IMR-90 (cell line): ENCODE results near the gene TERF2IP. TPM values are rescaled to one million over a fixed set of nuclear protein-coding genes. Genes with fewer than 3 reads are reported as not detected.

ENCODE experiments used
- ATAC-seq: fragments of 200-7000 bp; cut with Tn5 transposase; 2 replicates; pipeline ENCODE4 v1.9.1; 2020; ENCODE audit warnings: low read depth, mild to moderate bottlenecking, moderate library complexity
- BruUV-seq: library from RNA; stranded (reverse); fragments of 400-500 nt; replicated peaks from 2 replicates; lab custom pipeline; 2021; lab: Mats Ljungman, UMichigan
- CTCF ChIA-PET: fragments of 300-600 bp; formaldehyde crosslinking; extraction: SDS; loops from one replicate; lab custom pipeline; 2021; ENCODE audit warnings: antibody characterized with exemption; lab: Yijun Ruan, JAX
- POLR2A ChIA-PET: fragments of 300-600 bp; sonication (Branson Sonifier 250); formaldehyde crosslinking; loops from one replicate; lab custom pipeline; 2022; ENCODE audit warnings: antibody characterized with exemption; ENCODE audit not compliant: unreplicated experiment; lab: Charles Lee
- DNase-seq: peaks from one replicate; pipeline ENCODE4 v3.0.0; 2013
- H2AFZ ChIP-seq: replicated peaks from 2 replicates; pipeline ENCODE3; 2013; ENCODE audit warnings: low read length, mild to moderate bottlenecking; ENCODE audit not compliant: poor library complexity
- H2AK5ac ChIP-seq: 2 replicates; pipeline ENCODE4 v1.6.1; 2013; ENCODE audit warnings: low read depth, low read length, inconsistent platforms
- H2AK9ac ChIP-seq: replicated peaks from 2 replicates; pipeline ENCODE3; 2013; ENCODE audit warnings: mild to moderate bottlenecking, low read depth, low read length, moderate library complexity; ENCODE audit not compliant: poor library complexity
- H2BK120ac ChIP-seq: 2 replicates; pipeline ENCODE4 v1.6.1; 2013; ENCODE audit warnings: low read depth, low read length, inconsistent platforms
- H2BK15ac ChIP-seq: 3 replicates; pipeline ENCODE4 v1.6.1; 2013; ENCODE audit warnings: low read depth, low read length, inconsistent platforms
- H2BK20ac ChIP-seq: 2 replicates; pipeline ENCODE4 v1.6.1; 2013; ENCODE audit warnings: low read depth, mild to moderate bottlenecking, inconsistent platforms, low read length, moderate library complexity
- H2BK5ac ChIP-seq: 2 replicates; pipeline ENCODE4 v1.6.1; 2013; ENCODE audit warnings: mild to moderate bottlenecking, low read depth, low read length, inconsistent platforms; ENCODE audit not compliant: poor library complexity, severe bottlenecking
- H3K14ac ChIP-seq: replicated peaks from 2 replicates; pipeline ENCODE4 v1.6.1; 2013; ENCODE audit warnings: low read depth, low read length, inconsistent platforms
- H3K18ac ChIP-seq: 2 replicates; pipeline ENCODE4 v1.6.1; 2013; ENCODE audit warnings: low read depth, low read length, control low read depth
- H3K23ac ChIP-seq: 2 replicates; pipeline ENCODE4 v1.6.1; 2013; ENCODE audit warnings: low read depth, low read length, inconsistent platforms
- H3K27ac ChIP-seq: 2 replicates; pipeline ENCODE4 v1.5.1; 2013; ENCODE audit warnings: mild to moderate bottlenecking, control low read depth, low read length; ENCODE audit not compliant: insufficient read depth
- H3K27me3 ChIP-seq: 2 replicates; pipeline ENCODE4 v1.6.1; 2013; ENCODE audit warnings: low read length; ENCODE audit not compliant: control insufficient read depth, insufficient read depth
- H3K36me3 ChIP-seq: 2 replicates; pipeline ENCODE4 v1.6.1; 2013; ENCODE audit warnings: low read length, mixed read lengths; ENCODE audit not compliant: control insufficient read depth, insufficient read depth
- H3K4ac ChIP-seq: 2 replicates; pipeline ENCODE4 v1.6.1; 2013; ENCODE audit warnings: low read depth, low read length, inconsistent platforms
- H3K4me1 ChIP-seq: 2 replicates; pipeline ENCODE4 v1.6.1; 2013; ENCODE audit warnings: low read length, mixed read lengths; ENCODE audit not compliant: control insufficient read depth, insufficient read depth
- H3K4me2 ChIP-seq: 2 replicates; pipeline ENCODE4 v1.6.1; 2013; ENCODE audit warnings: low read depth, mild to moderate bottlenecking, control low read depth, low read length, moderate library complexity
- H3K4me3 ChIP-seq: 2 replicates; pipeline ENCODE4 v1.5.1; 2013; ENCODE audit warnings: low read depth, mild to moderate bottlenecking, control low read depth, low read length, moderate library complexity; ENCODE audit not compliant: insufficient read depth
- H3K56ac ChIP-seq: 2 replicates; pipeline ENCODE4 v1.6.1; 2013; ENCODE audit warnings: low read length, inconsistent platforms; ENCODE audit not compliant: insufficient read depth; ENCODE audit errors: extremely low read depth
- H3K79me1 ChIP-seq, 2 experiments: 2 replicates each; pipeline ENCODE4 v1.6.1; 2013; ENCODE audit warnings: low read length in 2 of 2, inconsistent platforms in 1 of 2, low read depth in 1 of 2
- H3K9ac ChIP-seq: 2 replicates; pipeline ENCODE4 v1.6.1; 2013; ENCODE audit warnings: low read depth, low read length, control low read depth
- H3K9me1 ChIP-seq: 2 replicates; pipeline ENCODE4 v1.6.1; 2013; ENCODE audit warnings: low read length, inconsistent platforms; ENCODE audit not compliant: insufficient read depth
- H3K9me3 ChIP-seq: 2 replicates; pipeline ENCODE4 v1.6.1; 2013; ENCODE audit warnings: low read length; ENCODE audit not compliant: control insufficient read depth, insufficient read depth
- H4K20me1 ChIP-seq: 2 replicates; pipeline ENCODE4 v1.6.1; 2013; ENCODE audit warnings: low read length, inconsistent platforms; ENCODE audit not compliant: insufficient read depth
- H4K5ac ChIP-seq: 2 replicates; pipeline ENCODE4 v1.6.1; 2013; ENCODE audit warnings: mild to moderate bottlenecking, low read depth, low read length, control low read depth
- H4K8ac ChIP-seq, 2 experiments: 2 replicates each; pipeline ENCODE4 v1.6.1; 2013; ENCODE audit warnings: low read depth in 2 of 2, low read length in 2 of 2, control low read depth in 1 of 2, inconsistent platforms in 1 of 2
- H4K91ac ChIP-seq: 2 replicates; pipeline ENCODE4 v1.6.1; 2013; ENCODE audit warnings: low read depth, low read length, inconsistent platforms; ENCODE audit not compliant: insufficient read depth
- BHLHE40 ChIP-seq: fragments of 150-350 bp; IDR thresholded peaks from 2 replicates; pipeline ENCODE4 v1.6.1; 2016; ENCODE audit warnings: mild to moderate bottlenecking, low read depth, low read length
- CEBPB ChIP-seq: IDR thresholded peaks from 2 replicates; pipeline ENCODE4 v1.6.1; 2012; ENCODE audit warnings: low read depth, low read length, improper control_type of control experiment
- CHD1 ChIP-seq: IDR thresholded peaks from 2 replicates; pipeline ENCODE4 v1.6.1; 2012; ENCODE audit warnings: low read depth, low read length, improper control_type of control experiment
- CTCF ChIP-seq: conservative IDR thresholded peaks from 2 replicates; pipeline ENCODE4 v1.5.1; 2012; ENCODE audit warnings: mild to moderate bottlenecking, low read depth, low read length, improper control_type of control experiment
- FOS ChIP-seq: fragments of 150-350 bp; IDR thresholded peaks from 2 replicates; pipeline ENCODE4 v1.6.1; 2016; ENCODE audit warnings: low read depth, low read length
- MAFK ChIP-seq: IDR thresholded peaks from 2 replicates; pipeline ENCODE4 v1.6.1; 2012; ENCODE audit warnings: low read depth, low read length, improper control_type of control experiment
- POLR2A ChIP-seq: IDR thresholded peaks from 2 replicates; pipeline ENCODE4 v1.6.1; 2012; ENCODE audit warnings: mild to moderate bottlenecking, low read depth, low read length
- RAD21 ChIP-seq: IDR thresholded peaks from 2 replicates; pipeline ENCODE4 v1.6.1; 2012; ENCODE audit warnings: low read length, improper control_type of control experiment
- RFX5 ChIP-seq: IDR thresholded peaks from 2 replicates; pipeline ENCODE4 v1.8.0; 2012; ENCODE audit warnings: low read depth, mild to moderate bottlenecking, low read length, moderate library complexity
- SMC3 ChIP-seq: fragments of 150-350 bp; IDR thresholded peaks from 2 replicates; pipeline ENCODE4 v1.6.1; 2016; ENCODE audit warnings: low read depth, mild to moderate bottlenecking, antibody characterized with exemption, low read length, moderate library complexity
- WGBS, 2 experiments: methylation state at CpG; one replicate each; pipeline versions ENCODE4 v1.1.5 to v1.1.7; 2013; ENCODE audit warnings: missing lambda C conversion rate in 2 of 2; ENCODE audit not compliant: insufficient read length in 1 of 2; ENCODE audit errors: extremely low coverage in 2 of 2; 5-methylcytosine and 5-hydroxymethylcytosine counted together
- dilution Hi-C: fragments of 300-500 bp; cut with HindIII; formaldehyde crosslinking; loops from one replicate; pipeline ENCODE4 v1.14.3; 2018; ENCODE audit warnings: low sequenced_read_pairs; ENCODE audit not compliant: unreplicated experiment
- in situ Hi-C: fragments of 300-500 bp; cut with MboI; formaldehyde crosslinking; loops from 3 replicates; pipeline ENCODE4 v1.14.3; 2019; ENCODE audit warnings: low sequenced_read_pairs, inconsistent platforms, mixed read lengths
- intact Hi-C: fragments of 100-400 bp; cut with micrococcal nuclease; formaldehyde crosslinking; loops from 2 replicates; pipeline ENCODE4 v1.10.0; 2022
- polyA plus RNA-seq, 3 experiments: library from polyadenylated mRNA; depleted of rRNA; stranded (reverse); fragments of >200 nt; gene quantifications; 2 replicates each; pipeline ENCODE4 v1.2.3, GENCODE V29; 2012; ENCODE audit warnings: low replicate concordance in 1 of 3
- total RNA-seq: library from RNA; depleted of rRNA; stranded (reverse); fragments of >200 nt; gene quantifications from 2 replicates; pipeline ENCODE4 v1.2.3, GENCODE V29; 2012

The TERF2IP gene
- total and polyA plus RNA-seq, 2 of the 4 experiments (the other 2 are of a cell fraction), result 15.4 to 32.5 TPM

- no peak overlapping the region for H3K18ac ChIP-seq
- no peak overlapping the region for H3K56ac ChIP-seq
- H3K27me3 ChIP-seq, result no peaks in the 10 kb centered on the region
- no peak overlapping the region for H2AK9ac ChIP-seq
- H3K4ac ChIP-seq, result no peak overlapping the region
- ChIA-PET POLR2A (no interaction called here), CTCF (interaction anchor here (0.6 kb wide), 1 partner anchor 9 kb away, joined by 3 read pairs; no protein-coding TSS in a partner anchor)
- in situ Hi-C loops (no loop called here), dilution Hi-C loops (no loop called here), intact Hi-C loops (no loop called here)
- H3K4me2 ChIP-seq, result no peak overlapping the region
- H4K5ac ChIP-seq, result no peak overlapping the region
- no peak overlapping the region for H2BK120ac ChIP-seq
- H2BK15ac ChIP-seq, result no peak overlapping the region
- H4K91ac ChIP-seq, result no peak overlapping the region
- H3K9ac ChIP-seq, result no peak overlapping the region
- no peak overlapping the region for H2BK20ac ChIP-seq
- H2AFZ ChIP-seq, result no peak overlapping the region
- DNase-seq (no peak), ATAC-seq (no peak)
- TF ChIP-seq CTCF (no peak), RFX5 (no peak), MAFK (no peak), BHLHE40 (no peak), CHD1 (no peak), CEBPB (no peak), FOS (no peak), POLR2A (no peak), RAD21 (no peak), SMC3 (no peak)
- H3K79me1 ChIP-seq, result no peaks in the 10 kb centered on the region; a peak in 1 of 4 replicates
- H3K23ac ChIP-seq, result no peak overlapping the region
- no peak overlapping the region for H4K8ac ChIP-seq
- no peaks in the 10 kb centered on the region for H3K9me1 ChIP-seq
- no peak overlapping the region for H3K27ac ChIP-seq
- no peaks in the 10 kb centered on the region for H4K20me1 ChIP-seq
- H3K14ac ChIP-seq, result no peak overlapping the region
- peaks cover 75% of the 10 kb centered on the region for H3K36me3 ChIP-seq
- H2AK5ac ChIP-seq, result no peak overlapping the region
- no peak overlapping the region for H3K4me3 ChIP-seq
- no CpG with 5 or more reads among the region's 3 CpGs for WGBS, 2 experiments
- BruUV-seq, result no TSS peak
- H3K9me3 ChIP-seq, result no peaks in the 10 kb centered on the region
- no peaks in the 10 kb centered on the region for H3K4me1 ChIP-seq
- H2BK5ac ChIP-seq, result no peak overlapping the region
Observed at GRCh38 chr16:75630052-75630451, 17.5 kb upstream of the TERF2IP start.
